Measurements from ENCODE around the gene TIAM2. TPM values are rescaled to one million over a fixed set of nuclear protein-coding genes. Genes with fewer than 3 reads are reported as not detected.

TIAM2 gene
- total and polyA plus RNA-seq, 12 donors, result 4.0 to 24.7 (median 8.8) TPM

DNA sequence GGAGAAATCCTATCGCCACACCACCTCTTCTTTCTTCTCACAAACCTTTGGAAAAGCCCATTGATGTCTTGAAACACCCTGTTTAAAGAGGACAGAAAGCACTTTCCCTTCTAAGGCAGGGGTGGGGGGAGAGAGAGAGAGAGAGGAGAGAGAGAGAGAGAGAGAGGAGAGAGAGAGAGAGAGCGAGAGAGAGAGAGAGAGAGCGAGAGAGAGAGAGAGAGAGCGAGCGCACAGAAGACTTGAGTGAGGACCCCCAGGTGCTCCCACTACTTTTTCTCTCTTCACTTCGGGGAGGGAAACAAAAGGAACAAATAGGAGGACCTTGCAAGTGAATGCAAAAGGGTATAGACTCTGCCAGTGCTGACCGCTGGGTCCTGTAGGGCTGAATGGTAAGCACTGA, 52.4 kb downstream of the TIAM2 start:
- 70 to 94% (median 80%) methylated on average over 6 to 7 of the region's 7 CpGs for WGBS, 4 donors
- no peak for TF ChIP-seq POLR2A (IDR thresholded peaks at IDR 0.05)
- TF ChIP-seq, protein P1, sequence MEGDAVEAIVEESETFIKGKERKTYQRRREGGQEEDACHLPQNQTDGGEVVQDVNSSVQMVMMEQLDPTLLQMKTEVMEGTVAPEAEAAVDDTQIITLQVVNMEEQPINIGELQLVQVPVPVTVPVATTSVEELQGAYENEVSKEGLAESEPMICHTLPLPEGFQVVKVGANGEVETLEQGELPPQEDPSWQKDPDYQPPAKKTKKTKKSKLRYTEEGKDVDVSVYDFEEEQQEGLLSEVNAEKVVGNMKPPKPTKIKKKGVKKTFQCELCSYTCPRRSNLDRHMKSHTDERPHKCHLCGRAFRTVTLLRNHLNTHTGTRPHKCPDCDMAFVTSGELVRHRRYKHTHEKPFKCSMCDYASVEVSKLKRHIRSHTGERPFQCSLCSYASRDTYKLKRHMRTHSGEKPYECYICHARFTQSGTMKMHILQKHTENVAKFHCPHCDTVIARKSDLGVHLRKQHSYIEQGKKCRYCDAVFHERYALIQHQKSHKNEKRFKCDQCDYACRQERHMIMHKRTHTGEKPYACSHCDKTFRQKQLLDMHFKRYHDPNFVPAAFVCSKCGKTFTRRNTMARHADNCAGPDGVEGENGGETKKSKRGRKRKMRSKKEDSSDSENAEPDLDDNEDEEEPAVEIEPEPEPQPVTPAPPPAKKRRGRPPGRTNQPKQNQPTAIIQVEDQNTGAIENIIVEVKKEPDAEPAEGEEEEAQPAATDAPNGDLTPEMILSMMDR (IDR thresholded peaks at IDR 0.05), result no peak
- Histone ChIP-seq H3K27me3 (no peaks in the 10 kb centered on the region), H3K4me3 (no peak overlapping the region), H3K27ac (no peak overlapping the region), H3K4me1 (replicated peaks in 1 of 2) (no peaks in the 10 kb centered on the region), H3K36me3 (replicated peaks in 1 of 2) (no peaks in the 10 kb centered on the region), H3K9me3 (replicated peaks in 1 of 3) (no peaks in the 10 kb centered on the region)
- no peak for DNase-seq
- intact Hi-C loops (cut with DNase I), result no loop called here

- H3K9me3 ChIP-seq (replicated peaks in 1 of 3), result no peaks in the 10 kb centered on the region
- H3K4me1 ChIP-seq (replicated peaks in 1 of 2), result no peaks in the 10 kb centered on the region
- no peaks in the 10 kb centered on the region for H3K36me3 ChIP-seq (replicated peaks in 1 of 2)
- no peaks in the 10 kb centered on the region for H3K27me3 ChIP-seq
- 83 to 94% (median 90%) methylated on average over 3 to 5 of the region's 5 CpGs for WGBS, 4 donors
- no peak for DNase-seq
- H3K4me3 ChIP-seq, result no peak overlapping the region
- intact Hi-C loops (cut with DNase I), result no loop called here
- TF ChIP-seq, protein P1 (IDR thresholded peaks at IDR 0.05), result no peak
- no peak for TF ChIP-seq POLR2A (IDR thresholded peaks at IDR 0.05)
- no peak overlapping the region for H3K27ac ChIP-seq
These were observed 55.2 kb downstream of the TIAM2 start for GRCh38 chr6:155050311-155050710.

GRCh38 chr6:155054491-155055250, 59.6 kb downstream of the TIAM2 start:
- H3K27ac ChIP-seq, result no peak overlapping the region
- H3K4me3 ChIP-seq, result no peak overlapping the region
- no peaks in the 10 kb centered on the region for H3K4me1 ChIP-seq (replicated peaks in 1 of 2)
- H3K9me3 ChIP-seq (replicated peaks in 1 of 3), result no peaks in the 10 kb centered on the region
- intact Hi-C loops (cut with DNase I), result no loop called here
- WGBS, 4 donors, result 61 to 76% (median 65%) methylated on average over 12 of the region's 12 CpGs
- TF ChIP-seq POLR2A (IDR thresholded peaks at IDR 0.05), result no peak
- TF ChIP-seq, protein P1 (IDR thresholded peaks at IDR 0.05), result no peak
- no peak for DNase-seq
- no peaks in the 10 kb centered on the region for H3K36me3 ChIP-seq (replicated peaks in 1 of 2)
- H3K27me3 ChIP-seq, result no peaks in the 10 kb centered on the region

GRCh38 chr6:155055729-155056128, 60.6 kb downstream of the TIAM2 start:
- DNase-seq, result no peak
- Histone ChIP-seq H3K36me3 (replicated peaks in 1 of 2) (no peaks in the 10 kb centered on the region), H3K4me1 (replicated peaks in 1 of 2) (no peaks in the 10 kb centered on the region), H3K9me3 (replicated peaks in 1 of 3) (no peaks in the 10 kb centered on the region), H3K27ac (no peak overlapping the region), H3K4me3 (no peak overlapping the region), H3K27me3 (no peaks in the 10 kb centered on the region)
- no peak for TF ChIP-seq POLR2A (IDR thresholded peaks at IDR 0.05)
- TF ChIP-seq, protein P1 (IDR thresholded peaks at IDR 0.05), result no peak
- 87 to 100% (median 92%) methylated on average over 2 of the region's 2 CpGs for WGBS, 4 donors
- intact Hi-C loops (cut with DNase I), result no loop called here

All from adrenal gland (tissue), 12 donors.